K562 (cell line): ENCODE measurements around the gene PUM2.

Experiments
- BRCA1 ChIP-seq, 2 experiments: fragments of 450-650 bp in 1 of 2; sonication (generic) in 1 of 2; formaldehyde crosslinking in 1 of 2; IDR thresholded peaks; 2 replicates each; pipeline versions ENCODE4 v1.5.0 to v1.6.1; 2017 to 2020; ENCODE audit warnings: mild to moderate bottlenecking in 1 of 2, missing genetic modification reagents in 1 of 2
- CTCF ChIP-seq, 3 experiments: IDR thresholded peaks in 2 of 3; conservative IDR thresholded peaks in 1 of 3; 2 replicates each; pipeline ENCODE4 v1.5.1; 2011 to 2012; ENCODE audit warnings: low read length in 3 of 3, mild to moderate bottlenecking in 3 of 3, control low read depth in 2 of 3, improper control_type of control experiment in 1 of 3, inconsistent platforms in 1 of 3, low read depth in 1 of 3, mixed read lengths in 1 of 3, moderate library complexity in 1 of 3; ENCODE audit not compliant: insufficient read depth in 2 of 3
- RBFOX2 ChIP-seq: fragments of 200-400 bp; formaldehyde crosslinking; IDR thresholded peaks from 2 replicates; pipeline ENCODE4 v1.6.1; 2017; ENCODE audit warnings: low read depth, mild to moderate bottlenecking, low read length, moderate library complexity
- SFPQ ChIP-seq: fragments of 200-400 bp; formaldehyde crosslinking; IDR thresholded peaks from 2 replicates; pipeline ENCODE4 v1.6.1; 2017; ENCODE audit warnings: mild to moderate bottlenecking, low read depth, low read length, moderate library complexity
- SP1 ChIP-seq: sonication (generic); formaldehyde crosslinking; IDR thresholded peaks from 2 replicates; pipeline ENCODE4 v1.8.1; 2022; ENCODE audit warnings: mild to moderate bottlenecking, missing genetic modification reagents
- TF ChIP-seq, protein P1 (sequence below), 2 experiments: fragments of 450-650 bp; formaldehyde crosslinking in 1 of 2; IDR thresholded peaks; 2 replicates each; pipeline versions ENCODE4 v1.4.0 to v1.6.1; 2014 to 2020; ENCODE audit warnings: mild to moderate bottlenecking in 2 of 2, borderline replicate concordance in 1 of 2, low read depth in 1 of 2
- TF ChIP-seq, protein P2 (sequence below): sonication (generic); formaldehyde crosslinking; IDR thresholded peaks from 2 replicates; pipeline ENCODE4 v1.8.0; 2022; ENCODE audit warnings: mild to moderate bottlenecking, low read depth, missing genetic modification reagents

DNA sequence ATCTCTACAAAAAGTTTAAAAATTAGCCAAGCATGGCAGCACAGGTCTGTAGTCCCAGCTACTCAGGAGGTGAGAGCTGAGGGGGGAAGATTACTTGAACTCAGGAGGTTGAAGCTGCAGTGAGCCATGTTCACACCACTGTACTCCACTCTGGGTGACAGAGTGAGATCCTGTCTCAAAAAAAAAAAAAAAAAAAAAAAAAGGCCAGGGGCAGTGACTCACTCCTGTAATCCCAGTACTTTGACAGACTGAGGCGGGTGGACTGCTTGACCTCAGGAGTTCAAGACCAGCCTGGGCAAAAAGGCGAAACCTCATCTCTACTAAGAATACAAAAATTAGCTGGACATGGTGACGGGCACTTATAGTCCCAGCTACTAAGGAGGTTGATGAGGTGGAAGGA is 37.0 kb downstream of the PUM2 start:
- no peak for TF ChIP-seq RBFOX2
- TF ChIP-seq BRCA1 (IDR thresholded peaks at IDR 0.05): no peak
- TF ChIP-seq BRCA1 (CRISPR knock-in tag; IDR thresholded peaks at IDR 0.05): no peak
- no peak for TF ChIP-seq CTCF (IDR thresholded peaks at IDR 0.05 in 2 of 3, conservative IDR thresholded peaks at IDR 0.05 in 1 of 3; ENCODE audit: insufficient read depth in 2 of 3, low read depth in 1 of 3, low read length in 3 of 3)
- TF ChIP-seq SFPQ: no peak
- TF ChIP-seq, protein P1, sequence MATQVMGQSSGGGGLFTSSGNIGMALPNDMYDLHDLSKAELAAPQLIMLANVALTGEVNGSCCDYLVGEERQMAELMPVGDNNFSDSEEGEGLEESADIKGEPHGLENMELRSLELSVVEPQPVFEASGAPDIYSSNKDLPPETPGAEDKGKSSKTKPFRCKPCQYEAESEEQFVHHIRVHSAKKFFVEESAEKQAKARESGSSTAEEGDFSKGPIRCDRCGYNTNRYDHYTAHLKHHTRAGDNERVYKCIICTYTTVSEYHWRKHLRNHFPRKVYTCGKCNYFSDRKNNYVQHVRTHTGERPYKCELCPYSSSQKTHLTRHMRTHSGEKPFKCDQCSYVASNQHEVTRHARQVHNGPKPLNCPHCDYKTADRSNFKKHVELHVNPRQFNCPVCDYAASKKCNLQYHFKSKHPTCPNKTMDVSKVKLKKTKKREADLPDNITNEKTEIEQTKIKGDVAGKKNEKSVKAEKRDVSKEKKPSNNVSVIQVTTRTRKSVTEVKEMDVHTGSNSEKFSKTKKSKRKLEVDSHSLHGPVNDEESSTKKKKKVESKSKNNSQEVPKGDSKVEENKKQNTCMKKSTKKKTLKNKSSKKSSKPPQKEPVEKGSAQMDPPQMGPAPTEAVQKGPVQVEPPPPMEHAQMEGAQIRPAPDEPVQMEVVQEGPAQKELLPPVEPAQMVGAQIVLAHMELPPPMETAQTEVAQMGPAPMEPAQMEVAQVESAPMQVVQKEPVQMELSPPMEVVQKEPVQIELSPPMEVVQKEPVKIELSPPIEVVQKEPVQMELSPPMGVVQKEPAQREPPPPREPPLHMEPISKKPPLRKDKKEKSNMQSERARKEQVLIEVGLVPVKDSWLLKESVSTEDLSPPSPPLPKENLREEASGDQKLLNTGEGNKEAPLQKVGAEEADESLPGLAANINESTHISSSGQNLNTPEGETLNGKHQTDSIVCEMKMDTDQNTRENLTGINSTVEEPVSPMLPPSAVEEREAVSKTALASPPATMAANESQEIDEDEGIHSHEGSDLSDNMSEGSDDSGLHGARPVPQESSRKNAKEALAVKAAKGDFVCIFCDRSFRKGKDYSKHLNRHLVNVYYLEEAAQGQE (IDR thresholded peaks at IDR 0.05; ENCODE audit: borderline replicate concordance): no peak
- TF ChIP-seq, protein P1 (CRISPR knock-in tag; IDR thresholded peaks at IDR 0.05; ENCODE audit: low read depth): no peak
- TF ChIP-seq, protein P2, sequence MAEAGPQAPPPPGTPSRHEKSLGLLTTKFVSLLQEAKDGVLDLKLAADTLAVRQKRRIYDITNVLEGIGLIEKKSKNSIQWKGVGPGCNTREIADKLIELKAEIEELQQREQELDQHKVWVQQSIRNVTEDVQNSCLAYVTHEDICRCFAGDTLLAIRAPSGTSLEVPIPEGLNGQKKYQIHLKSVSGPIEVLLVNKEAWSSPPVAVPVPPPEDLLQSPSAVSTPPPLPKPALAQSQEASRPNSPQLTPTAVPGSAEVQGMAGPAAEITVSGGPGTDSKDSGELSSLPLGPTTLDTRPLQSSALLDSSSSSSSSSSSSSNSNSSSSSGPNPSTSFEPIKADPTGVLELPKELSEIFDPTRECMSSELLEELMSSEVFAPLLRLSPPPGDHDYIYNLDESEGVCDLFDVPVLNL (CRISPR knock-in tag): no peak
- TF ChIP-seq SP1 (CRISPR knock-in tag): no peak
